H1 (cell line): ENCODE data around the gene ASH1L. TPM values are rescaled to one million over a fixed set of nuclear protein-coding genes. Genes with fewer than 3 reads are reported as not detected.
"Not testable (repeated sequence)": the region's sequence is repeated elsewhere in the genome, so short reads cannot be mapped to it uniquely, and the experiment has no call there.

Source experiments
- CTCF ChIA-PET: fragments of 300-600 bp; sonication (Branson Sonifier 250); formaldehyde crosslinking; loops from one replicate; lab custom pipeline; 2021; ENCODE audit not compliant: partially characterized antibody; lab: Charles Lee
- POLR2A ChIA-PET: fragments of 300-600 bp; sonication (Branson Sonifier 250); formaldehyde crosslinking; loops from one replicate; lab custom pipeline; 2021; ENCODE audit warnings: inconsistent platforms; ENCODE audit not compliant: partially characterized antibody; lab: Charles Lee
- DNase-seq, 2 experiments: peaks; one replicate each; pipeline versions ENCODE4 v3.0.0 to v3.0.0-alpha.2; 2010 to 2022; ENCODE audit warnings: low spot score in 2 of 2, low read depth in 1 of 2, mixed read lengths in 1 of 2
- FAIRE-seq: peaks from 2 replicates; lab custom pipeline; 2011; peaks lifted over from hg19 to GRCh38; lab: Jason Lieb, UNC
- H2AFZ ChIP-seq: 2 replicates; pipeline ENCODE4 v1.8.1; 2012; ENCODE audit warnings: low read length, inconsistent platforms
- H2AK5ac ChIP-seq: 2 replicates; pipeline ENCODE4 v1.6.1; 2013; ENCODE audit warnings: low read depth, low read length
- H2BK120ac ChIP-seq: replicated peaks from 2 replicates; pipeline ENCODE3; 2013; ENCODE audit warnings: low read depth, low read length, inconsistent platforms
- H2BK12ac ChIP-seq: 2 replicates; pipeline ENCODE4 v1.6.1; 2013; ENCODE audit warnings: low read depth, low read length
- H2BK15ac ChIP-seq: 2 replicates; pipeline ENCODE4 v1.6.1; 2013; ENCODE audit warnings: low read length
- H2BK20ac ChIP-seq: 2 replicates; pipeline ENCODE4 v1.6.1; 2013; ENCODE audit warnings: low read length
- H2BK5ac ChIP-seq: 2 replicates; pipeline ENCODE4 v1.6.1; 2013; ENCODE audit warnings: low read depth, low read length
- H3K14ac ChIP-seq: 2 replicates; pipeline ENCODE4 v1.6.1; 2013; ENCODE audit warnings: inconsistent platforms; ENCODE audit not compliant: insufficient read length
- H3K18ac ChIP-seq: 2 replicates; pipeline ENCODE4 v1.6.1; 2013; ENCODE audit warnings: low read length; ENCODE audit errors: extremely low read depth
- H3K23ac ChIP-seq: 2 replicates; pipeline ENCODE4 v1.6.1; 2013; ENCODE audit warnings: inconsistent platforms; ENCODE audit not compliant: insufficient read length
- H3K23me2 ChIP-seq: 2 replicates; pipeline ENCODE4 v1.6.1; 2013; ENCODE audit warnings: low read depth, low read length
- H3K27ac ChIP-seq: 2 replicates; pipeline ENCODE4 v1.6.1; 2011; ENCODE audit warnings: low read depth, low read length, inconsistent platforms
- H3K27me3 ChIP-seq, 4 experiments: replicated peaks in 1 of 4; 1 replicate in 1 of 4; 2 replicates in 3 of 4; pipeline versions ENCODE4 v1.6.1 to v1.8.1; 2011 to 2013; ENCODE audit warnings: low read length in 3 of 4, mild to moderate bottlenecking in 3 of 4, inconsistent platforms in 2 of 4, mixed read lengths in 2 of 4, moderate library complexity in 1 of 4; ENCODE audit not compliant: control insufficient read depth in 3 of 4, insufficient read depth in 3 of 4; ENCODE audit errors: extremely low read depth in 1 of 4
- H3K36me3 ChIP-seq, 4 experiments: 2 replicates each; pipeline versions ENCODE4 v1.6.1 to v1.8.1; 2011 to 2013; ENCODE audit warnings: mild to moderate bottlenecking in 4 of 4, low read length in 3 of 4, moderate library complexity in 2 of 4, control low read depth in 1 of 4, inconsistent platforms in 1 of 4; ENCODE audit not compliant: insufficient read depth in 4 of 4, control insufficient read depth in 2 of 4
- H3K4ac ChIP-seq: replicated peaks from 2 replicates; pipeline ENCODE3; 2013; ENCODE audit warnings: low read length, low read depth, mixed read lengths, inconsistent platforms; ENCODE audit not compliant: insufficient read length
- H3K4me1 ChIP-seq, 4 experiments: replicated peaks in 1 of 4; 1 replicate in 1 of 4; 2 replicates in 3 of 4; pipeline versions ENCODE4 v1.6.1 to v1.8.1; 2011 to 2013; ENCODE audit warnings: low read length in 3 of 4, inconsistent platforms in 2 of 4, mixed read lengths in 1 of 4; ENCODE audit not compliant: insufficient read depth in 4 of 4, control insufficient read depth in 3 of 4
- H3K4me2 ChIP-seq, 2 experiments: 2 replicates each; pipeline versions ENCODE4 v1.6.1 to v1.8.1; 2011 to 2013; ENCODE audit warnings: low read depth in 2 of 2, low read length in 2 of 2, control low read depth in 1 of 2, inconsistent platforms in 1 of 2, mild to moderate bottlenecking in 1 of 2; ENCODE audit not compliant: insufficient read depth in 1 of 2
- H3K4me3 ChIP-seq, 4 experiments: fragments of 200-600, 300-600 bp in 1 of 4; sonication (generic), shearing (Covaris generic), sonication (Bioruptor Twin) in 1 of 4; 2 replicates each; pipeline versions ENCODE4 v1.5.1 to v1.8.1; 2011 to 2016; ENCODE audit warnings: low read length in 4 of 4, low read depth in 3 of 4, control low read depth in 2 of 4, inconsistent platforms in 2 of 4, mild to moderate bottlenecking in 2 of 4, mixed read lengths in 1 of 4, moderate library complexity in 1 of 4; ENCODE audit not compliant: insufficient read depth in 2 of 4; ENCODE audit errors: extremely low read depth in 1 of 4
- H3K56ac ChIP-seq: replicated peaks from 2 replicates; pipeline ENCODE3; 2013; ENCODE audit warnings: low read depth, mild to moderate bottlenecking, mixed read lengths, low read length, inconsistent platforms; ENCODE audit not compliant: insufficient read length
- H3K79me1 ChIP-seq: 2 replicates; pipeline ENCODE4 v1.6.1; 2013; ENCODE audit warnings: low read depth, low read length, control low read depth
- H3K79me2 ChIP-seq, 2 experiments: 2 replicates each; pipeline versions ENCODE4 v1.6.1 to v1.8.1; 2012 to 2013; ENCODE audit warnings: low read length in 2 of 2, mild to moderate bottlenecking in 2 of 2, inconsistent platforms in 1 of 2; ENCODE audit not compliant: insufficient read depth in 2 of 2, control insufficient read depth in 1 of 2
- H3K9ac ChIP-seq, 4 experiments: replicated peaks in 1 of 4; 1 replicate in 1 of 4; 2 replicates in 3 of 4; pipeline versions ENCODE4 v1.6.1 to v1.8.1; 2011 to 2013; ENCODE audit warnings: low read depth in 3 of 4, low read length in 3 of 4, control low read depth in 2 of 4, mild to moderate bottlenecking in 2 of 4, moderate library complexity in 2 of 4, inconsistent platforms in 1 of 4; ENCODE audit errors: extremely low read depth in 1 of 4
- H3K9me3 ChIP-seq, 2 experiments: 2 replicates each; pipeline versions ENCODE4 v1.6.1 to v1.8.1; 2012 to 2013; ENCODE audit warnings: mild to moderate bottlenecking in 2 of 2, moderate library complexity in 2 of 2, control low read depth in 1 of 2, inconsistent platforms in 1 of 2, low read depth in 1 of 2, low read length in 1 of 2, mixed read lengths in 1 of 2; ENCODE audit not compliant: insufficient read depth in 2 of 2
- H4K20me1 ChIP-seq, 2 experiments: replicated peaks in 1 of 2; 2 replicates each; pipeline versions ENCODE3 to v1.8.1; 2011 to 2013; ENCODE audit warnings: inconsistent platforms in 2 of 2, low read length in 2 of 2, mild to moderate bottlenecking in 1 of 2; ENCODE audit not compliant: insufficient read depth in 2 of 2, control insufficient read depth in 1 of 2
- H4K5ac ChIP-seq: 2 replicates; pipeline ENCODE4 v1.6.1; 2013; ENCODE audit warnings: low read length, low read depth, mixed read lengths, inconsistent platforms; ENCODE audit not compliant: insufficient read length
- H4K8ac ChIP-seq: 2 replicates; pipeline ENCODE4 v1.8.0; 2013; ENCODE audit warnings: mild to moderate bottlenecking, moderate library complexity, low read length, inconsistent platforms; ENCODE audit not compliant: insufficient read depth; ENCODE audit errors: extremely low read depth
- H4K91ac ChIP-seq: replicated peaks from 2 replicates; pipeline ENCODE3; 2013; ENCODE audit warnings: low read length, mixed read lengths, inconsistent platforms; ENCODE audit not compliant: insufficient read length
- WGBS, 2 experiments: shearing (Covaris generic) in 1 of 2; methylation state at CpG; one replicate each; pipeline versions ENCODE4 v1.1.6 to v1.1.7; 2013 to 2015; ENCODE audit warnings: low lambda C conversion rate in 2 of 2, mixed read lengths in 2 of 2, inconsistent platforms in 1 of 2, low coverage in 1 of 2, missing lambda C conversion rate in 1 of 2; ENCODE audit not compliant: insufficient replicate concordance in 2 of 2, insufficient coverage in 1 of 2, insufficient read length in 1 of 2; ENCODE audit errors: extremely low coverage in 1 of 2, missing lambda C conversion rate in 1 of 2; 5-methylcytosine and 5-hydroxymethylcytosine counted together
- polyA plus RNA-seq, 7 experiments: library from polyadenylated mRNA; depleted of rRNA in 3 of 7; stranded (reverse) in 5 of 7; unstranded in 2 of 7; fragments of >200 nt in 5 of 7; fragments of 200-250 nt in 2 of 7; gene quantifications; 1 replicate in 5 of 7; 2 replicates in 1 of 7; 4 replicates in 1 of 7; pipeline versions ENCODE4 v1.2.1 to v1.2.3, GENCODE V29; 2011 to 2013; ENCODE audit warnings: missing spikeins in 2 of 7, mixed read lengths in 2 of 7
- total RNA-seq: library from RNA; stranded (reverse); fragmentation: NEBNext Ultra II Directional; extraction: Animal tissue kit (Norgen Biotek cat#: 25700); gene quantifications from 2 replicates; pipeline ENCODE4 v1.2.1, GENCODE V29; 2021

The ASH1L gene
- total and polyA plus RNA-seq, 2 of the 8 experiments (the other 6 are each of a cell fraction or from before 2014, with no cell fraction given), result 7.5 to 27.6 TPM

GRCh38 chr1:155486952-155487351, 75.7 kb downstream of the ASH1L start:
- not testable (repeated sequence) for H3K36me3 ChIP-seq, DNase-seq

More at GRCh38 chr1:155486952-155487351, 75.7 kb downstream of the ASH1L start:
- H2BK12ac ChIP-seq, H3K79me1 ChIP-seq, H3K9me3 ChIP-seq, H3K9ac ChIP-seq, H3K79me2 ChIP-seq, H3K23ac ChIP-seq, H3K27ac ChIP-seq, H3K4me1 ChIP-seq, H2BK120ac ChIP-seq, CTCF ChIA-PET, H3K27me3 ChIP-seq, H3K23me2 ChIP-seq, H3K14ac ChIP-seq, H3K4me2 ChIP-seq, H2AK5ac ChIP-seq, H4K20me1 ChIP-seq, H4K8ac ChIP-seq, H3K18ac ChIP-seq, H3K4me3 ChIP-seq, H2BK20ac ChIP-seq, H2BK5ac ChIP-seq, FAIRE-seq, H4K5ac ChIP-seq, H2AFZ ChIP-seq, H4K91ac ChIP-seq, H3K56ac ChIP-seq, H3K4ac ChIP-seq, H2BK15ac ChIP-seq: not testable (repeated sequence)
- POLR2A ChIA-PET, result interaction anchor here (0.6 kb wide), 1 partner anchor 12 kb away, joined by 3 read pairs; no protein-coding TSS in a partner anchor
- 82% methylated on average over 6 of the region's 6 CpGs; no CpG with 5 or more reads in 1 of the 2 experiments for WGBS, 2 experiments
